Thymus (tissue), 11 donors: Measurements from ENCODE around the gene HASPIN. TPM values are rescaled to one million over a fixed set of nuclear protein-coding genes. Genes with fewer than 3 reads are reported as not detected.
"Not testable (repeated sequence)": the region's sequence is repeated elsewhere in the genome, so short reads cannot be mapped to it uniquely, and the experiment has no call there.

Source experiments
- DNase-seq, 9 donors: peaks; one replicate each; pipeline ENCODE4 v3.0.0-alpha.2; 2013; ENCODE audit warnings: low spot score in 9 of 9, low read depth in 6 of 9, missing footprints in 1 of 9
- H3K27ac ChIP-seq, 2 donors: one replicate each; pipeline ENCODE4 v1.5.1; 2013; ENCODE audit warnings: control low read depth in 1 of 2, low read depth in 1 of 2, low read length in 1 of 2, mild to moderate bottlenecking in 1 of 2, moderate library complexity in 1 of 2
- H3K27me3 ChIP-seq, 2 donors: one replicate each; pipeline ENCODE4 v1.5.1; 2013; ENCODE audit warnings: low read length in 1 of 2; ENCODE audit not compliant: control insufficient read depth in 2 of 2, insufficient read depth in 1 of 2
- H3K36me3 ChIP-seq, 2 donors: one replicate each; pipeline ENCODE4 v1.5.1; 2013; ENCODE audit warnings: low read length in 1 of 2, mild to moderate bottlenecking in 1 of 2, moderate library complexity in 1 of 2; ENCODE audit not compliant: control insufficient read depth in 2 of 2, insufficient read depth in 2 of 2
- H3K4me1 ChIP-seq, 2 donors: one replicate each; pipeline ENCODE4 v1.5.1; 2013; ENCODE audit warnings: low read length in 2 of 2; ENCODE audit not compliant: control insufficient read depth in 2 of 2, insufficient read depth in 2 of 2
- H3K4me3 ChIP-seq, 2 donors: one replicate each; pipeline ENCODE4 v1.5.1; 2013; ENCODE audit warnings: low read length in 2 of 2, control low read depth in 1 of 2, mild to moderate bottlenecking in 1 of 2
- H3K9me3 ChIP-seq, 2 donors: one replicate each; pipeline ENCODE4 v1.5.1; 2013; ENCODE audit warnings: low read length in 1 of 2, mild to moderate bottlenecking in 1 of 2; ENCODE audit not compliant: control insufficient read depth in 2 of 2, insufficient read depth in 1 of 2
- WGBS: extraction: QIAGEN DNeasy Blood & Tissue Kit; methylation state at CpG from one replicate; pipeline ENCODE4 v1.1.7; 2013; 5-methylcytosine and 5-hydroxymethylcytosine counted together
- polyA plus RNA-seq: library from polyadenylated mRNA; stranded (reverse); fragments of 200-250 nt; gene quantifications from one replicate; pipeline ENCODE4 v1.2.3, GENCODE V29; 2013
- total RNA-seq: library from RNA; stranded (reverse); fragments of 120-200 nt; gene quantifications from one replicate; pipeline ENCODE4 v1.2.4, GENCODE V29; 2013
- donor health status: healthy.

The HASPIN gene
- total and polyA plus RNA-seq, 2 donors, result 2.3 to 9.1 TPM

DNA sequence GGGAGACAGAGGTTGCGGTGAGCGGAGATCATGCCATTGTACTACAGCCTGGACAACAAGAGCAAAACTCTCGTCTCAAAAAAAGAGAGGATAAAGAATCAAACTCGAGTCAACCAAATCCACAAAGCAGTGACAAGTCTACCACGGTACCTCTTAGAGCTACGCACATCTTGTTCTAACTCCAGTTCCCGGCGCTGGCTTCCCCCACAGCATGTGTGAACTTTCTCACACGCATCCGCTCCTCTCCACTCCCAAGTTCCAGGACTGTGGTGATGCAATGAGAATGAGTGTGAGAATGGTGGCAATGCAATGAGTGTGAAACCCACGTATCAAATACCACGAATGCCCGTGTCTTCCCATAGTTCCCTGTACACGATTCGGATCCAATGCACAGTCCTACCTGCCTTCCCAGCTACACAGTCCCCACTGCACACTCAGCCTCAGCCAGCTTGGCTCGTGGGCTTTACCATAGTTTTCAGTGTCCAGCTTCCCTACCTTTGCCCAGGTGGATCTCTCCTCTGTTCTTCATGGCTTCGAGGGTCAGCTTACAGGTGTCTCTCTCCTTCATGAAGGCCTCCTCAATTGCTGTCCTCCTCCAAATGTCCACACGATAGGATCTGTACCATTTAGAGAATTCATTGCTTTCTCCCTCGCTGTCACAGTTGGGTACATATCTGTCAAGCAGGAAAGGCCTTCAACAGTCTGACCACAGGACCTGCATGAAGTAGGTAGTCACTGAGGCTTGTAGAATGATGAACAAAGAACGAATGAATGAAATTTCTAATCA is 18.6 kb upstream of the HASPIN start:
- WGBS, result 96% methylated on average over 20 of the region's 20 CpGs
- H3K27ac ChIP-seq, result no peak overlapping the region
- H3K4me1 ChIP-seq, result peaks cover 0 to 14% of the 10 kb centered on the region in 2 donors
- peaks cover 7 to 43% of the 10 kb centered on the region in 2 donors for H3K36me3 ChIP-seq
- no peak overlapping the region for H3K4me3 ChIP-seq
- H3K9me3 ChIP-seq, result peaks cover 0 to 5% of the 10 kb centered on the region in 2 donors
- DNase-seq, result no peak
- H3K27me3 ChIP-seq, result no peaks in the 10 kb centered on the region

DNA sequence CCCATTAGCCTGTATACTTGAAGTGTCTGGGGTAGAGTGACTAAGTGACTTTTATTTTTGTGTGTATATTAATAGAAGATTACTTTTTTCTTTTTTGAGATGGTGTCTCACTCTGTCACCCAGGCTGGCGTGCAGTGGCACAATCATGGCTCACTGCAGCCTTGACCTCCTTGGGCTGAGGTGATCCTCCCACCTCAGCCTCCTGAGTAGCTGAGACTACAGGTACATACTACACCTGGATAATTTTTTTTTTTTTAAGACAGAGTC is 18.1 kb upstream of the HASPIN start:
- H3K27ac ChIP-seq, H3K27me3 ChIP-seq, DNase-seq, H3K4me3 ChIP-seq, H3K9me3 ChIP-seq: not testable (repeated sequence)
- peaks cover 7 to 43% of the 10 kb centered on the region in 2 donors for H3K36me3 ChIP-seq
- 94% methylated on average over 1 of the region's 1 CpG for WGBS
- peaks cover 2 to 16% of the 10 kb centered on the region in 2 donors for H3K4me1 ChIP-seq

DNA sequence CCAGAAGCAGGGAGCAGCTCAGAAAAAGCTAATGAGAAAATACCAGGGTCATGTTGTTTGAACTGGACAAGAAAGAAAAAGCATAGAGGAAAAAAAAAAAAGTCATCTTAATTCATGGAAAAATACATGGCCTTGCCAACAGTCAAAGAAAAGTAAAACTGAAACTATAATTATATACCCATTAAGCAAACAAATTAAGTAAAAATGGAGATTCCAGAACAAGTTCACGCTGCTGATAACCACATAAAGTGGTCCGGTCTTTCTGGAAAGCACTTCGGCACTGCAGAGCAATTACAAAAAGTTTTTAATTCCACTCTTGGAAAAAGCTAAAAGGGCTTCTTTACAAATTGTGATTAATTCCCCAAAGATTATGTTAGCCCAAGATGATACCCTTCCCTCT is 15.3 kb upstream of the HASPIN start:
- Histone ChIP-seq H3K4me1 (peaks cover 16 to 41% of the 10 kb centered on the region in 2 donors), H3K36me3 (peaks cover 4 to 36% of the 10 kb centered on the region in 2 donors), H3K27ac (no peak overlapping the region), H3K9me3 (no peaks in the 10 kb centered on the region), H3K27me3 (no peaks in the 10 kb centered on the region), H3K4me3 (no peak overlapping the region)
- 90% methylated on average over 3 of the region's 3 CpGs for WGBS
- DNase-seq, result no peak

DNA sequence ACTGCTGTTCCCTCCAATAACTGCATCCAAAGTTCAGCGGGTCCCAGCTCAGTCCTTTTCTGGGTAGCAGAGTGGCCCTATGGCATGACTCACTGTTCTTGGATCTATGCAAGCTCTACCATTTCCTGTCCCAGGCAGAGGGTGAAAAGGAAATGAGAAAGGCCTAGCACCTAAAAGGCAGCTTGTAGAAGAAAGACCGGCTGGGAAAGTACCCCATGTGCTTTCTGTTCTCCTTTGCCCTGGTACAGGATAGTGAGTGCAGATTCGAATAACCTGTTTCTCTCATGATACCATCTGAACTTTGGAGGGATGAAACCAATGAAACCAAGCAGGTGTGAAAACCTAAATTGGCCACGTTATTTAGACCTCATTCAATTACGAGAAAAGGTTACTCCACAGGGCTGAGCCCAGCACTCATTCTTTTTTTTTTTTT is 12.7 kb upstream of the HASPIN start:
- Histone ChIP-seq H3K27ac (peak overlapping the region; percentile 76 to 85), H3K27me3 (no peaks in the 10 kb centered on the region), H3K36me3 (peaks cover 16 to 36% of the 10 kb centered on the region in 2 donors), H3K9me3 (no peaks in the 10 kb centered on the region), H3K4me3 (no peak overlapping the region), H3K4me1 (peaks cover 16 to 50% of the 10 kb centered on the region in 2 donors)
- peak in 7 of 9 donors; percentile 65 to 92 (median 78) for DNase-seq
- 18% methylated on average over 5 of the region's 5 CpGs for WGBS

DNA sequence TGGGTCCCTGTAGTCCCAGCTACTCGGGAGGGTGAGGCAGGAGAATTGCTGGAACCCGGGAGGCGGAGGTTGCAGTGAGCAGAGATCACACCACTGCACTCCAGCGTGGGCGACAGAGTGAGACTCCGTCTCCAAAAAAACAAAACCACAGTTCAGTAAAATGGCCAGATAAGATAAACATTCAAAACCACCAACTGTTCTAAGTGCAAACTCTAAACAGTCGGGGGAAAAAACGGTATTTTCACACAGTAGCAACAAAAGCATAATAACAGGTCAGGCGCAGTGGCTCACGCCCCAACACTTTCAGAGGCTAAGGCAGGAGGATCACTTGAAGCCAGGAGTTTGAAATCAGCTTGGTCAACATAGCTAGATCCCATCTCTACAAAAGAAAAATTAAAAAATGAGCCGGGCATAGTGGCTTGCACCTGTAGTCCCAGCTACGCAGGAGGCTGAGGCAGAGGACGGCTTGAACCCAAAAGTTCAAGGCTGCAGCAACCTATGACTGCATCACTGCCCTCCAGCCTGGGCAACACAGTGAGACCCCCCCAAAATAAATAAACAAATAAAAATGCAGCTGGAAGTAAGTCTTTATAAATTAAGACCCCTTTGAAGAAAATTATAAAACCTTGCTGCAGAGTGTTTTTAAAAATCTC is 10.8 kb upstream of the HASPIN start:
- Histone ChIP-seq H3K27me3 (no peaks in the 10 kb centered on the region), H3K9me3 (no peaks in the 10 kb centered on the region), H3K27ac (peak overlapping the region; percentile 85 to 93), H3K4me1 (peaks cover 16 to 53% of the 10 kb centered on the region in 2 donors), H3K4me3 (no peak overlapping the region), H3K36me3 (peaks cover 35 to 51% of the 10 kb centered on the region in 2 donors)
- WGBS, result 31% methylated on average over 13 of the region's 13 CpGs
- peak in 1 of 9 donors; percentile 68 for DNase-seq

DNA sequence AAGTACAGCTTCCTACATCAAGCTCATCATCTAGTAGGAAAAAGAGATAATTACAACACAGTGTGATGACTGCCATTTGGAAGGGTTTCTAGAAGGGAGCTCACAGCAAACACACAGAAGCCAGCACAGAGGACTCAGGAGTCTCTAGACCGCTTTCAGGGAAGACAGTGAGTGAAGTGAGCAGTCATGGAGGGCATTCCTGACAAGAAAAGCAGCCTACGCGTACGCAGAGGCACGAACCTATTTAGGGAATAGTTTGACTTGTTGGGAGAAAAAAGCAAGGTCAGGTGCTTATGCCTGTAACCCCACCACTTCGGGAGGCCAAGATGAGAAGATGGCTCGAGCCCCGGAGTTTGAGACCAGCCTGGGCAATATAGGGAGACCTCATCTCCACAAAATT is 8.4 kb upstream of the HASPIN start:
- Histone ChIP-seq H3K4me1 (peaks cover 16 to 49% of the 10 kb centered on the region in 2 donors), H3K36me3 (peaks cover 43 to 63% of the 10 kb centered on the region in 2 donors), H3K4me3 (no peak overlapping the region), H3K27me3 (no peaks in the 10 kb centered on the region), H3K9me3 (no peaks in the 10 kb centered on the region), H3K27ac (no peak overlapping the region)
- no peak for DNase-seq
- 88% methylated on average over 8 of the region's 8 CpGs for WGBS

DNA sequence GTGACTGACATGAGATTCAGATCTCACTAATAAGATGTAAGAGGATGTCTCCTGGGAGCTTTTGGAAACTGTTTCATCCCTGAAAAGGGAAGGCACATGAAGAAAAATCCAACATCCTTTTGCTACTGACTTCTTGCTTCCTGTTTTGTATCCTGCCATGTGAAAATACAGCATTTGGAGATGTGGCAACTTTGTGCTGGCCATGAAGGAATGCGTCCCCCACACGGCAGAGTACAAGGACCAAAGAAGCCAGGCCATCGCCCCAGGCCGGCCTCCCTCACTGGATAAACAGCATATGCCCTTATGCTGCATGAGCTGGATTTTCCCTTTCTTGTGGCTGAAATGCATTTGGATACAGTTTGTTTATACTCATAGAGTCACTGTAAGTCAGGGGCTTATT is 5.5 kb upstream of the HASPIN start:
- WGBS, result 96% methylated on average over 4 of the region's 4 CpGs
- Histone ChIP-seq H3K27ac (no peak overlapping the region), H3K36me3 (peaks cover 39 to 59% of the 10 kb centered on the region in 2 donors)

DNA sequence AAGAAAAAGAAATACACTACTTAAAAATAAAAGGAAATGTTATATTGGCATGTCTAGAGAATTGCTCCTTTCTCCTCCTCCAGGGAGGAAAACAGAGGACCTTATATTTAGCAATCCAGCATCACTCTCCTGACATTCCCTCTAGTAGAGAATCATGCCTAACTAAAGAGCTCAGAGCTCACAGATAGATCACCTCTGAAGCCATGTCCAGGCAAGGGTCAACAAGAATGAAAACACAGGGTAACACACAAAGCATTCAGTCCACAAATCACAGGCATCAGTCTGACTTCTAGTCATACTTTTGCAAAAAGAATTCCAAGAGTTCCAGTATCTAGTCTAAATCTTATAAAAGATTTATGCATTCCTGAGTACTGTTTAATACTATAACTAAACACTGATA is 4.4 kb upstream of the HASPIN start:
- no peak overlapping the region for H3K27ac ChIP-seq
- H3K27me3 ChIP-seq, result no peaks in the 10 kb centered on the region
- H3K9me3 ChIP-seq, result peaks cover 0 to 4% of the 10 kb centered on the region in 2 donors
- H3K4me1 ChIP-seq, result peaks cover 6 to 43% of the 10 kb centered on the region in 2 donors
- peaks cover 39 to 59% of the 10 kb centered on the region in 2 donors for H3K36me3 ChIP-seq
- H3K4me3 ChIP-seq, result no peak overlapping the region
- DNase-seq, result no peak

More for the DNA sequence above, 5.5 kb upstream of the HASPIN start:
- no peaks in the 10 kb centered on the region for H3K9me3 ChIP-seq
- no peaks in the 10 kb centered on the region for H3K27me3 ChIP-seq
- H3K4me1 ChIP-seq, result peaks cover 6 to 44% of the 10 kb centered on the region in 2 donors
- no peak for DNase-seq
- no peak overlapping the region for H3K4me3 ChIP-seq

DNA sequence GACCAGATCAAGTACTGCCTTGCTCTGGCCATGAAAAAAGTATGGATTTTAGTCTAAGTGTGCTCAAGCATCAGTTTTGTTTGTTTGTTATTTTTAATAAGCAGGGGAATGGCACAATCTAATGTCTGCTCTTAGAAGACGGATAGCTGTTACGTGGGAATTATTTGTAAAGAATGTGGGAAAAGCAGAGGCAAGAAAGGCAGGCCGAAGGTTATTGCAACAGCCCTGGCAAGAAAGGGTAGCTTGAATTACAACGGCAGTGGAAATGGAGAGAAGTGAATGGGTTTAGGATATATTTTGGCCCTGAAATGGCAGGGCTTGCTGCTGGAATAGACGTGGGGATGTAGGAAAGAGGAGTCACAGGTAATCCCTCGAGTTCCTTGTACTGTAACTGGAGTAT is 987 bp upstream of the HASPIN start:
- peaks cover 15 to 61% of the 10 kb centered on the region in 2 donors for H3K4me1 ChIP-seq
- H3K27ac ChIP-seq, result peak overlapping the region; percentile 81 to 95
- H3K4me3 ChIP-seq, result peak overlapping the region; percentile 83 to 100
- peaks cover 0 to 4% of the 10 kb centered on the region in 2 donors for H3K9me3 ChIP-seq
- H3K27me3 ChIP-seq, result no peaks in the 10 kb centered on the region
- peaks cover 11 to 54% of the 10 kb centered on the region in 2 donors for H3K36me3 ChIP-seq
- no peak for DNase-seq
- 66% methylated on average over 6 of the region's 6 CpGs for WGBS
